LNCaP clone FGC (cell line): ENCODE data around the gene WBP1.
A peak's percentile ranks its signal among the peaks of the same experiment; 100 is the strongest.
"Not testable (repeated sequence)": the region's sequence is repeated elsewhere in the genome, so short reads cannot be mapped to it uniquely, and the experiment has no call there.

Experiments
- DNase-seq: peaks from one replicate; pipeline ENCODE4 v3.0.0-alpha.2; 2011; ENCODE audit warnings: low read depth
- H3K4me3 ChIP-seq: 2 replicates; pipeline ENCODE4 v1.5.1; 2011; ENCODE audit warnings: mild to moderate bottlenecking, low read depth, low read length, control low read depth
- CTCF ChIP-seq: IDR thresholded peaks from 2 replicates; pipeline ENCODE4 v1.5.1; 2012; ENCODE audit warnings: mild to moderate bottlenecking; ENCODE audit not compliant: control insufficient read depth, insufficient read depth; ENCODE audit errors: extremely low read depth

The WBP1 gene

GRCh38 chr2:74481431-74481830, 23.2 kb downstream of the WBP1 start:
- DNase-seq = no peak
- H3K4me3 ChIP-seq = peak overlapping the region; percentile 78
- TF ChIP-seq CTCF = no peak

- no peak for DNase-seq
- peak overlapping the region; percentile 78 for H3K4me3 ChIP-seq
- no peak for TF ChIP-seq CTCF
Measured at GRCh38 chr2:74481961-74482800, 23.9 kb downstream of the WBP1 start.

GRCh38 chr2:74482801-74483674, 24.8 kb downstream of the WBP1 start, which contains the start of the genes CCDC142 and TTC31:
Gene CCDC142, minus strand, starts transcription at chr2:74482998. Its CDS starts 161 bp downstream, at chr2:74482837.
Gene TTC31, plus strand, starts transcription at chr2:74483081. Its CDS starts 15 bp downstream, at chr2:74483096.
- peak; percentile 71 for DNase-seq
- peak within 1 kb of the TSS; percentile 78 for H3K4me3 ChIP-seq
- peak; percentile 71 for TF ChIP-seq CTCF

GRCh38 chr2:74483675-74484164, 25.5 kb downstream of the WBP1 start:
- peak overlapping the region; percentile 78 for H3K4me3 ChIP-seq
- DNase-seq = not testable (repeated sequence)

GRCh38 chr2:74486141-74486540, 27.9 kb downstream of the WBP1 start:
- no peak for DNase-seq
- no peak overlapping the region for H3K4me3 ChIP-seq
- TF ChIP-seq CTCF = no peak

- TF ChIP-seq CTCF = no peak
- no peak for DNase-seq
Measured at GRCh38 chr2:74488643-74489481, 30.6 kb downstream of the WBP1 start.

More at GRCh38 chr2:74488643-74489481, 30.6 kb downstream of the WBP1 start:
- no peak overlapping the region for H3K4me3 ChIP-seq
